ENCODE data around the gene SLC11A2.
A peak's percentile ranks its signal among the peaks of the same experiment; 100 is the strongest.

The SLC11A2 gene

GRCh38 chr12:51025836-51026638, at the start of gene SLC11A2:
SLC11A2 (minus strand) TSS chr12:51026384; CDS start chr12:51010728, 15,656 bp downstream.
- peak; percentile 94 for DNase-seq (ENCODE audit: low read depth)

DNA sequence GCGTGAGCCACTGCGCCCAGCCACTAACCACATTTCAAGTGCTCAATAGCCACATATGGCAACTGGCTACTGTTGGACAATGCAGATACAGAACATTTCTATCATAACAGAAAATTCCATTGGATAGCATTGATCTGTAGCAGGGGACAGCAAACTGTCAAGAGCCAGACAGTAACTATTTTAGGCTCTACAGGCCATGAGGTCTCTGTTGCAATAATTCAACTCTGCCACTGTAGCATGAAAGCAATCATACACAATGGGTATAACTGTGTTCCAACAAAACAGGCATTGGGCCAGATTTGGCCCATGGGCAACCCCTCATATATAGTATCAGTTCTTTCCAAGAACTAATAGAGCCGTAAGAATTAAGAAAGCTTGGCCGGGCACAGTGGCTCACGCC, 49.2 kb upstream of the SLC11A2 start:
- DNase-seq (ENCODE audit: low read depth) = no peak

- no peak for DNase-seq (ENCODE audit: low read depth)
Measured at GRCh38 chr12:51071663-51072062, 45.5 kb upstream of the SLC11A2 start.

- no peak for DNase-seq (ENCODE audit: low read depth)
Measured at GRCh38 chr12:51070004-51070403, 43.8 kb upstream of the SLC11A2 start.

DNA sequence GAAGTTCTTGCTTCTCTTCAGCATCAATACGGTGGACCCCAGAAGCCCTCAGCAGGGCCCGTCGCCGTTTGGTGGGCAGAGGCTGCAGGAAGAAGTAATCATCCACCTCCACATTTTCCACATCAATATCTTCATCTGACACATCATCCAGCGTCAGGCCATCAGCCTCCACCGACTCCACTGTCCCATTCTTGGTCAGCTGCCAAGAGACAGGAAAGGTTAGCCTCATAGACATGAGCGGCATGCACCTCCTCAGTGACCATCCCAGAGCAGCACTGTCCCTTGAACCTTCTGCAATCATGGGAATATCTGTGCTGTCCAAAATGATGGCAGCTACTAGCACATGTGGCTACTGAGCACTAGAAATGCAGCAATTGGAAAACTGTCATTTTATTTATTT, 41.6 kb upstream of the SLC11A2 start:
- no peak for DNase-seq (ENCODE audit: low read depth)

DNA sequence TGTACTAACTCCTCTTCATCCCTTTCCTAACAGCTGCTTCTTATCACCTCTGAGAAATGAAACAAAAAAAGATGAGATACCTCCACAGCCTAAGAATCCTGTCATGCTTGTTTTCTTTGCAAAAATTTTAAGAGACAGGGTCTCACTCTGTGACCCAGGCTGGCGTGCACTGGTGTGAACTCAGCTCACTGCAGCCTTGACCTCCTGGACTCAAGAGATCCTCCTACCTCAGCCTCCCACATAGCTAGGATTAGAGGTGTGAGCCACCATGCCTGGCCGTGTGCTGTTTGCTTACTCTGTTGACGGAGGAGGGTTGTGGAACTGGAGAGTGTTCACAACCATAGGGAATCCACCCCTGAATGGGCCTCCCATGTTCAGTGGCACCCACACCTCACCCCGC, 41.0 kb upstream of the SLC11A2 start:
- DNase-seq (ENCODE audit: low read depth) = no peak

GRCh38 chr12:51065530-51065929, 39.3 kb upstream of the SLC11A2 start:
- no peak for DNase-seq (ENCODE audit: low read depth)

GRCh38 chr12:51062631-51063397, 36.6 kb upstream of the SLC11A2 start:
- no peak for DNase-seq (ENCODE audit: low read depth)

DNA sequence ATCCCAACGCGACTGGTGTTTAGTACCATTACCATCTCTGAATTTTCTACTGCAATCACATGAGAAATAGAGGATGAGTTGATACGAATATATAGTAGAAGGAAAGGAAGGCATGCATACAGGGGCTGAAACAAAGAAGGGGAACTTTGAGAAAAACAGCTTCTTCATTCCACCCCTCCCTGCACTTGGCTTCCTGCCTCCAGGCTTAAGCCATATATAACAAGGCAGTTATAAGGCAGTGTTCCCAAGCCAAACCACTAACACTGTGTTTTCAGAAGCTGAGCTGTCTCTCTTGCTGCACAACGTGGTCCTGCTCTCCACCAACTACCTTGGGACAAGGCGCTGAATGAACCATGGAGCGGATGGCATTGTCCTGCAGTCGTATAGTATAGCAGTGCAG, 32.9 kb upstream of the SLC11A2 start:
- DNase-seq (ENCODE audit: low read depth) = no peak

DNA sequence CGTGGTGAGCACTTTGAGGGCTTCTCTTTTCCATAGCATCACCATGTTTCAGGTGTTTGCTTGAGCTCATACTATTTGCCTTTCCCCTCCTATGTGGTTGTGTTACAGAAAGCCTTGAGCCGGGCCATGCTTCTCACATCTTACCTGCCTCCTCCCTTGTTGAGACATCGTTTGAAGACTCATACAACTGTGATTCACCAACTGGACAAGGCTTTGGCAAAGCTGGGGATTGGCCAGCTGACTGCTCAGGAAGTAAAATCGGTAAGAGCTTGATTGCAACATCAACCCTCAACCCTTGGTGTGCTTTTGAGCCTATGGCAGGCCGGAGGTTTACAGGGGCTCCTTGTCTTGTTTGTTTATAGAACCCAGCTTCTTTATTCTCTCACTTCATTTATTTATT, 30.1 kb upstream of the SLC11A2 start:
- DNase-seq (ENCODE audit: low read depth) = no peak

GRCh38 chr12:51055060-51055459, 28.9 kb upstream of the SLC11A2 start:
- DNase-seq (ENCODE audit: low read depth) = no peak

- DNase-seq (ENCODE audit: low read depth) = no peak
Measured at GRCh38 chr12:51051787-51052186, 25.6 kb upstream of the SLC11A2 start.

DNA sequence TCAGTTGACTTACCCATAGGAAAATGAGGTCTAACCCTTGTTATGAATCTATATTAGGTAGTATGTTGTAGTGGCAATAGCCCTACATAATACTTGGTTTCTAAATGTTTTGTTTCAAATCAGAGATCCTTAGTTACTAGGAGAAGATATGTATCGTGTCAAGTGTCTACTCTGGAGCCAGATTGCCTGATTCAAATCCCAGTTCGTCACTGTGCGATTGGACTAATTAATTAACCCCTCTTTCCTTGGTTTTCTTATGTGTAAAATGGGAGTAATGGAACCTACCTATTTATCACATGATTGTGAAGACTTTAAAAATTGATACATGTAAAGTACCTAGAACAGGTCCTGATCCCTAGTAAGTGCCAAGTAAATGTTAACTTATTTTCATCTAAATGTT, 23.3 kb upstream of the SLC11A2 start:
- DNase-seq (ENCODE audit: low read depth) = no peak

- no peak for DNase-seq (ENCODE audit: low read depth)
Measured at GRCh38 chr12:51048661-51049251, 22.6 kb upstream of the SLC11A2 start.

DNA sequence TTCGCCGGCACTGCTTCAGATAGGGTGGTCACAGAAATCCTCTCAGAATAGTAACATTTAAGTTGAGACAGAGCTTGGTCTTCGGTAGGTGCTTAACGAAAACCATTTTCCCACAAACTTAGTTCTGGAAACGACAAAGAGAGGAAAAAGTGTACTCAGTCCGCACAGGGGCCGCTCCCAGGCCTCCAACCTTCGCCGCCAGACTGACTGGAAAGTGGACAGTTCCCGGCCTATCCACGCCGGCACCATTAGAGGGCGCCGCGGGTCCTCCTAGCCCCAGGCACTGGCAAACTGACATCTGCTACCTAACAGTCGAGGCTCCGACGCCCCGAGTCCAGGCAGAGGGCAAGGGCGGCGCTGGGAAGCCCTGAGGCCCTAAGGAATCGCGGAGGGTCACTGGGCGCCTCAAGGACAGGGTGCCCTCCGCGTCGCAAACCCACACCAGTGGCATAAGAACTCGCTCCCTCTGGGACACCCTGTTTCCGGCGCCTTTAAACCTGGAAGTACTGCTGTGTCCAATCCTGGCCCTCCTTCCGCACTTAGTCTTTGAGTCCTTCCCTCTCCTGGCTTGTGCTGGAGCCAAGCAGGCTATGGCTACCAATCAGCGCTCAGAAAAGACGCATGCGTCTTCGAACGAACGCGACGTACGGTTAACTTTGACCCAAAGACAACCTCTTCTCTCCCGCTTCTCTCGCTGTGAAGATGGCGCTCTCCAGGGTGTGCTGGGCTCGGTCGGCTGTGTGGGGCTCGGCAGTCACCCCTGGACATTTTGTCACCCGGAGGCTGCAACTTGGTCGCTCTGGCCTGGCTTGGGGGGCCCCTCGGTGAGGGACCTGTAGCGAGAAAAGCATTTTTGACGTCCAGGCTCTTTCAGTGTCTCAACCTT, 21.7 kb upstream of the SLC11A2 start, which contains the start of gene LETMD1:
LETMD1 (plus strand) TSS at position 673 of the 886 bp plus-strand sequence; CDS start at position 703, 30 bp downstream.
- peak; percentile 78 for DNase-seq (ENCODE audit: low read depth)

- DNase-seq (ENCODE audit: low read depth) = no peak
Measured at GRCh38 chr12:51036279-51036678, 10.1 kb upstream of the SLC11A2 start.

DNA sequence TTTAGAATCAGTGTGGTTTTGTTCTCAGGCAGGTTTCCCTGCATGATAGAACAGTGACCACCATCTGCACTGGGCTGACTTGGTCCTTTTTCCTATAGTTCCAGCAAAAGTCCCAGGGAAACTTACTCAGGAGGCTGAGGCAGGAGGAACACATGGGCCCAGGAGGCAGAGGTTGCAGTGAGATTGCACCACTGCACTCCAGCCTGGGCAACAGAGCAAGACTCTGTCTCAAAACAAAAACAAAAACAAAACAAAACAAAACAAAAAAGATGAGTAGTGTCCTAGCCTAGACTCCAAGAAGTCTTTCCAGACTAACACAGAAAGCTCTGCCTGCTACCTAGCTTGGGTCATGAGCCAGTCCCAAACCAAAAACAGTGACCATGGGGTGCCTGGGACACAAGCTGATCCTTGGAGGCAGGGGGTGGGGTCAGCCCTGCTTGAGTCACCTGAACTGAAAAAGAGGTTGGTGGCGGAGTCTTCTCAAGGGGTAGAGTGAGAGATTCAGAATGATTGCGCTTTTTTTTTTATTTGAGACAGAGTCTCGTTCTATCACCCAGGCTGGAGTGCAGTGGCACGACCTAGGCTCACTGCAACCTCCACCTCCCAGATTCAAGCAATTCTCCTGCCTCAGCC, 7.4 kb upstream of the SLC11A2 start:
- no peak for DNase-seq (ENCODE audit: low read depth)

DNA sequence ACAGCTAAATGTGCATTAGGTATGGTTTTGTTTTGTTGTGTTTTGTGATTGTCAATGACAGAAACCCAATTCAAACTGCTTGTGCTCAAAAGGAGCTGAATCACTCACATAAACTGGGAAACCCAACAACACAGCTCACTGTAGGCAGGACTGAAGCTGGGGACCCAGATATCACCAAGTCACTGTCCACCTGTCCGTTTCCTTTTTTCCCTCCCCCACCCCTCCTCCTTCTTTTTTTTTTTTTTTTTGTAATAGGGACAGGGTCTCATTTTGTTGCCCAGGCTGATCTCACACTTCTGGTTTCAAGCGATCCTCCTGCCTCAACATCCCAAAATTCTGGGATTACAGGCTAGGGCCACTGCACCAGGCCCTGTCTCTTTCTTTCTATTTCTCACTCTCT, 6.9 kb upstream of the SLC11A2 start:
- DNase-seq (ENCODE audit: low read depth) = no peak

- DNase-seq (ENCODE audit: low read depth) = no peak
Measured at GRCh38 chr12:51028813-51029150, 2.6 kb upstream of the SLC11A2 start.

GRCh38 chr12:51028126-51028812, 2.1 kb upstream of the SLC11A2 start:
- DNase-seq (ENCODE audit: low read depth) = no peak

DNA sequence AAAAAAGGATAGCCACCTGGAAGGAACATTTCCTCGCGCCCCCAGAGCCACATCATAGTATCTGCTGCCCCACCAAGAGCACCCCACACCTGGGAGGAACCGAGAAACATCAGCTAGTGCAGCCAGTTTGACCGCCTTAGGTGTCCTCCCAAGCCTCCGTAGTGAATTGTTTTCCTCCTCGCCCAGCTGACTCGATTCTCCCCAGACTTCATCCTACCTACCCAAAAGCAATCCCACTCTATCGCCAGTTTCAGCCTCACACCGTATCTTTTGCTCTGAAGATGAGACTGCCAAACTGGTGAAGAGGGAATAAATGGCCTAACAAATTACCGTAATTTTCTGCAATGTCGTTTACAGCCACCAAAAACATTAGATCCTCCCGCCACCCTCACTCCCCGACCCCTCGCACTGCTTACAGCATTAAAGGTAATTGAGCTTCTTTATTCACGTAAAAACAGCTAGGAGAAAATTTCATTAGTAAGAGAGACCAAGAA, 1.2 kb upstream of the SLC11A2 start:
- DNase-seq (ENCODE audit: low read depth) = no peak
